Hematopoietic multipotent progenitor cell treated with erythropoietin and hydrocortisone succinate and interleukin-3 and kit ligand, for 8 days (in vitro differentiated cells): Measurements from ENCODE around the gene CEP78.

Source experiments
- DNase-seq: peaks from one replicate; pipeline ENCODE4 v3.0.0-alpha.2; 2015

Gene CEP78

GRCh38 chr9:78288214-78288892, 52.5 kb downstream of the CEP78 start:
- no peak for DNase-seq

GRCh38 chr9:78289474-78289873, 53.6 kb downstream of the CEP78 start:
- DNase-seq, result no peak

GRCh38 chr9:78291240-78291925, 55.5 kb downstream of the CEP78 start:
- DNase-seq, result no peak

GRCh38 chr9:78292026-78292425, 56.2 kb downstream of the CEP78 start:
- no peak for DNase-seq

- DNase-seq, result no peak
These were observed 57.0 kb downstream of the CEP78 start for GRCh38 chr9:78292716-78293497.

GRCh38 chr9:78294290-78295176, 58.7 kb downstream of the CEP78 start:
- DNase-seq, result no peak

GRCh38 chr9:78295177-78295575, 59.3 kb downstream of the CEP78 start:
- no peak for DNase-seq

- DNase-seq, result no peak
These were observed 59.9 kb downstream of the CEP78 start for GRCh38 chr9:78295731-78296130.

GRCh38 chr9:78296201-78296892, 60.5 kb downstream of the CEP78 start:
- DNase-seq, result peak; percentile 37

- DNase-seq, result peak; percentile 94
These were observed 61.2 kb downstream of the CEP78 start, which contains the start of gene PSAT1 for GRCh38 chr9:78296893-78297671. PSAT1 (plus strand) TSS chr9:78297125; CDS start chr9:78297211, 86 bp downstream.

GRCh38 chr9:78297672-78297961, 61.7 kb downstream of the CEP78 start:
- no peak for DNase-seq

- DNase-seq, result peak; percentile 28
These were observed 62.3 kb downstream of the CEP78 start for GRCh38 chr9:78298046-78298765.

- no peak for DNase-seq
These were observed 64.3 kb downstream of the CEP78 start for GRCh38 chr9:78300209-78300608.

GRCh38 chr9:78301466-78301865, 65.6 kb downstream of the CEP78 start:
- DNase-seq, result no peak

GRCh38 chr9:78303377-78304062, 67.6 kb downstream of the CEP78 start:
- DNase-seq, result no peak

- no peak for DNase-seq
These were observed 68.5 kb downstream of the CEP78 start for GRCh38 chr9:78304357-78304756.

- DNase-seq, result no peak
These were observed 70.6 kb downstream of the CEP78 start for GRCh38 chr9:78306222-78307076.

GRCh38 chr9:78307360-78307759, 71.5 kb downstream of the CEP78 start:
- DNase-seq, result no peak

- no peak for DNase-seq
These were observed 73.2 kb downstream of the CEP78 start for GRCh38 chr9:78309066-78309465.
